Thyroid gland (tissue), 4 donors: ENCODE results near the gene CREB5.

Experiments
- CTCF ChIP-seq, 6 experiments: fragments of 200-600 bp in 3 of 6; fragments of 450-650 bp in 3 of 6; sonication (generic) in 3 of 6; IDR thresholded peaks; one replicate each; pipeline ENCODE4 v1.5.1; 2016 to 2019; ENCODE audit warnings: antibody characterized with exemption in 6 of 6, mild to moderate bottlenecking in 2 of 6, inconsistent platforms in 1 of 6, moderate library complexity in 1 of 6
- POLR2A ChIP-seq, 2 donors: fragments of 450-650 bp; IDR thresholded peaks; one replicate each; pipeline ENCODE4 v1.6.1; 2017; ENCODE audit warnings: antibody characterized with exemption in 2 of 2, mild to moderate bottlenecking in 2 of 2, moderate library complexity in 1 of 2

GRCh38 chr7:28749638-28750037, 337.3 kb downstream of the CREB5 start:
- no peak for TF ChIP-seq POLR2A (IDR thresholded peaks at IDR 0.05)
- no peak for TF ChIP-seq CTCF (IDR thresholded peaks at IDR 0.05)
